Fibroblast of villous mesenchyme (primary cell): ENCODE measurements around the gene OR51F2. TPM values are rescaled to one million over a fixed set of nuclear protein-coding genes. Genes with fewer than 3 reads are reported as not detected.
"Not testable (repeated sequence)": the region's sequence is repeated elsewhere in the genome, so short reads cannot be mapped to it uniquely, and the experiment has no call there.

Source experiments
- DNase-seq: peaks from one replicate; pipeline ENCODE4 v3.0.0-alpha.2; 2010; ENCODE audit warnings: low read depth
- H3K4me3 ChIP-seq: 2 replicates; pipeline ENCODE4 v1.5.1; 2011; ENCODE audit warnings: low read depth, mild to moderate bottlenecking, low read length
- total RNA-seq: library from RNA; depleted of rRNA; stranded (reverse); fragments of >200 nt; gene quantifications from 2 replicates; pipeline ENCODE4 v1.2.3, GENCODE V29; 2012
- TF ChIP-seq, protein P1 (sequence below): IDR thresholded peaks from 2 replicates; pipeline ENCODE4 v1.5.1; 2012; ENCODE audit warnings: low read depth, mild to moderate bottlenecking, low read length; ENCODE audit not compliant: insufficient read depth

The OR51F2 gene, protein sequence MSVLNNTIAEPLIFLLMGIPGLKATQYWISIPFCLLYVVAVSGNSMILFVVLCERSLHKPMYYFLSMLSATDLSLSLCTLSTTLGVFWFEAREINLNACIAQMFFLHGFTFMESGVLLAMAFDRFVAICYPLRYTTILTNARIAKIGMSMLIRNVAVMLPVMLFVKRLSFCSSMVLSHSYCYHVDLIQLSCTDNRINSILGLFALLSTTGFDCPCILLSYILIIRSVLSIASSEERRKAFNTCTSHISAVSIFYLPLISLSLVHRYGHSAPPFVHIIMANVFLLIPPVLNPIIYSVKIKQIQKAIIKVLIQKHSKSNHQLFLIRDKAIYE
- not detected in 2 replicates for total RNA-seq

DNA sequence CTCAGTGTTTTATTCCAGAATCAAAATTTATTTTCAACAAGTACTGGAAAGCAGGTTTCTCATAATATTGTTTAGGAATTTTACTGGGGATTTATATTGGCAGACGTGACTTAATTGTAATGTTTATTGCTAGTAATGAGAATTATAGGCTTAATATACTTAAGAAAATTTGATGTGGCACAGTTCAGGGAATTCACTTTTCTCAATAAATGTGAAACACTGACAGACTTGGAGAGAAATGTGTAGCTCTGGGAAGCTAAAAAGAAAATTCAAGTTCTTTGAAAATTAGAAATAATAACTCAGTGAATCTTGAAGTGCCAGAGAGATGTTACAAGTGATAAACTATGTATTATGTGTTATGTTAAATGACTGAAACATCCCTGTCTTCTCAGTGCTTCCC lies at the start of gene OR51F2:
OR51F2 (plus strand) TSS at position 301 of the 400 bp plus-strand sequence. CDS start 101 bp downstream, outside the sequence.
- TF ChIP-seq, protein P1, sequence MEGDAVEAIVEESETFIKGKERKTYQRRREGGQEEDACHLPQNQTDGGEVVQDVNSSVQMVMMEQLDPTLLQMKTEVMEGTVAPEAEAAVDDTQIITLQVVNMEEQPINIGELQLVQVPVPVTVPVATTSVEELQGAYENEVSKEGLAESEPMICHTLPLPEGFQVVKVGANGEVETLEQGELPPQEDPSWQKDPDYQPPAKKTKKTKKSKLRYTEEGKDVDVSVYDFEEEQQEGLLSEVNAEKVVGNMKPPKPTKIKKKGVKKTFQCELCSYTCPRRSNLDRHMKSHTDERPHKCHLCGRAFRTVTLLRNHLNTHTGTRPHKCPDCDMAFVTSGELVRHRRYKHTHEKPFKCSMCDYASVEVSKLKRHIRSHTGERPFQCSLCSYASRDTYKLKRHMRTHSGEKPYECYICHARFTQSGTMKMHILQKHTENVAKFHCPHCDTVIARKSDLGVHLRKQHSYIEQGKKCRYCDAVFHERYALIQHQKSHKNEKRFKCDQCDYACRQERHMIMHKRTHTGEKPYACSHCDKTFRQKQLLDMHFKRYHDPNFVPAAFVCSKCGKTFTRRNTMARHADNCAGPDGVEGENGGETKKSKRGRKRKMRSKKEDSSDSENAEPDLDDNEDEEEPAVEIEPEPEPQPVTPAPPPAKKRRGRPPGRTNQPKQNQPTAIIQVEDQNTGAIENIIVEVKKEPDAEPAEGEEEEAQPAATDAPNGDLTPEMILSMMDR: no peak
- no peak for DNase-seq
- no peak within 1 kb of the TSS for H3K4me3 ChIP-seq

DNA sequence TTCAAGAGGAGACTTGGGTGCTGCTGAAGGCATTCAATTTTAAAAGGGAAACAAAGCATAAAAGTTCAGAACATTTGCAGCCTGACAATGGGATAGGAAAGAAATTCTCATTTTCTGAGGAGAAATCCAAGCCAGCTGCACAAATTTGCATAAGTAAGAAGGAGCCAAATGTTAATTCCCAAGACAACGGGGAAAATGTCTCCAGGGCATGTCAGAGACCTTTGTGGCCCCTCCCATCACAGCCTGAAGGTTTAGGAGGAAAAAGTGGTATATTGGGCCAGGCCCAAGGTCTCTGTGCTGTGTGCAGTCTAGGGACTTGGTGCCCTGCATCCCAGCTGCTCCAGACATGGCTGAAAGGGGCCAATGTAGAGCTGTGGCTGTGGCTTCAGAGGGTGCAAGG lies 38.7 kb upstream of the OR51F2 start:
- no peak overlapping the region for H3K4me3 ChIP-seq
- no peak for DNase-seq
- TF ChIP-seq, protein P1: no peak

DNA sequence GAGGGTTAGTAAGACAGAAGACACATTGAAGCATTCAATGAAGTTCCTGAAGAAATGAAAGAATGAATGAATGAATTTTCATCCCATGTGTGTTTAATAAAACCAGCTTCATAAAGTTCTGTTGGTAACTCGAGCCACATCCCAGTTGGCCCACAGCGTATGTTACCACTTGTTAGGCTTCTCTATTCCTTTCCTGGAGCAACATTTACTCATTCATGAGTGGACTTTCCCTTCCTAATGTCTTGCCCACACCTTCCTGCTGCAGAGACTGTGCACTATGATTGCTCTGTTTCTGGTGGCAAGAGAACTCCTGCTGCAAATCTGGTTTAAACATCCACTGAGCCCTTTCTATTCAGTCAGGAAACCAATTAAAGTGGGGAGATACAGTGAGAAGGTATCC lies 23.9 kb upstream of the OR51F2 start:
- no peak overlapping the region for H3K4me3 ChIP-seq
- DNase-seq: no peak
- TF ChIP-seq, protein P1: no peak

DNA sequence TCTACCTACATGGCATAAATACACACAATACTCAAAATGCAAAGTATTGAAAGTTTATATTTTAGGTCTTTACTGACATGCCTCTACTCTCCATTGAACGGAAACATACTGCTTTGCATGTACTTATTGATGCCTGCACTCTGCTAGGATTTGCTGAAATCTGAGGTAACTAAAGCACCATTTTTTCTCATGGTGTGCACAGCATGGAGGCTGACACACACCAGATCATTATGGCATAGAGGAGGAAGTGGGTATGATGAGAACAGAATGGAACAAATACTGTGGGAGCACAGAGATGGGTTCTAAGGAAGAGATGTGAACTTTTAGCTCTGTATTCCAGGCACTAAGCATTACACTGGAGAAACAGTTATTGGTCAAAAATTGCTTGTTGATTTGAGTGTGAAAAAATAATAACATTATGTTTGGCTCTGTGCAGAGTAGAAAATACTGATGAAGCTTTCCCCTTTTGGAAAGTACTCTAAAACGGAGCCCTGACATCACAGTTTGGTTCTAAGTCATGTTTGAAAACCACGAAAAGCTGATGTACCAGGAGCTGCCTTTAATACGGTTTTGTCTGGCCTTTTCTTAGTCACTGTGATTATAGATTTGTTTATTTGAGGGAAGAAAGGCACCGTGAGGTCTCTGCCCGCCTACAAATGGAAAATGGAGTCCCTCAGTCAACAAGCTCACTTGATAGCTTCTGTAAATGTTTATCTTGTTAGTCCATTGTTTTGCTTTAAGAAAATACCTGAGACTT lies 22.5 kb upstream of the OR51F2 start:
- DNase-seq: no peak
- no peak overlapping the region for H3K4me3 ChIP-seq
- TF ChIP-seq, protein P1: no peak

DNA sequence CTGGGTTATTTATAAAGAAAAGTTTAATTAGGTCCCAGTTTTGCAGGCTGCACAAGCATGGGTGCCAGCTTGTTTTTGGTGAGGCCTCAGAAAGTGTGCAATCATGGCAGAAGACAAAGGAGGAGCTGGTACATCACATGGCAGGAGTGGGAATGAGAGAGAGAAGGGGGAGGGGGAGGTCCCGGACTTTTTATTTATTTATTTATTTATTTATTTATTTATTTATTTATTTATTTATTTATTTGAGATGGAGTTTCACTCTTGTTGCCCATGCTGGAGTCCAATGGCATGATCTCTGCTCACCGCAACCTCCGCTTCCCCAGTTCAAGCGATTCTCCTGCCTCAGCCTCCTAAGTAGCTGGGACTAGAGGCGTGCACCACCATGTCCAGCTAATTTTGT lies 19.8 kb upstream of the OR51F2 start:
- H3K4me3 ChIP-seq, DNase-seq: not testable (repeated sequence)

DNA sequence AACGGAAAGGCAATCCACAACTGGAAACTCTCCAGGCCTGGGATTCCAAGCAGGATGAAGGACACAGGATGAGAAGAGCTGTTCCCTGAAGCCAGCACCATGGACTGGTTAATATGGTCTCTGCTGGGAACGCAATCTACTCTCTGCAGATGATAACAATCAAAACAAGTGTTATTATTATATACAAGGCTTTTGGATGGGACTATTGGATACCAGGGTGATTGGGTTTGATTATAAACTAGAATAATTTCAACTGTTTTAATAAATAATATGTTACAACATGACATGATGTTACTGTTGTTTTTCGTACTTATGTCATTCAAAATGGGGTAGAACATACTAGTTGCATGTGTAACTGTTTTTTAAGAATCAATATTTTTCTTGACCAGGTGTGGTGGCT lies 16.8 kb upstream of the OR51F2 start, which contains the start of gene OR52R1:
OR52R1 (minus strand) TSS at position 101 of the 400 bp plus-strand sequence; CDS start at position 101, 0 bp downstream.
- no peak for DNase-seq
- TF ChIP-seq, protein P1: no peak
- no peak within 1 kb of the TSS for H3K4me3 ChIP-seq

DNA sequence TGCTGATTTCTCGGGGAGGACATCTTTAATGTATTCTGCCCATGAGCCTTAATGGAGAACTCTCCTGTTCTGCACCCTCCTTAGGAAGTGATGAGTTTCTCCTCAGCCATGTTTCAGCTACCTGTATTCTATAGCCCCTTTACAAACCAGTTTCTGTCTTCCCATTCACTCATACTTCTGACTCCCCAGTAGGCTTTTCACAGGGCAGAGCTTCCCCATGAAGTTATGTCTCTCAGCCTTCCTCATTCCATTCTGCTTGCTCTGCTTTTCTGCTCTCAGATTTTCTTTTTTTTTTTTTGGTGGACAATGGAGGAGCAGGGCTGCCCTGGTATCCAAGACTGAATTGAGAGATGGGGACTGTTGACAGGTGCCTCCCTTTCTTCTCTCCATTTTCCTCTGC lies 12.6 kb upstream of the OR51F2 start:
- no peak overlapping the region for H3K4me3 ChIP-seq
- TF ChIP-seq, protein P1: no peak
- DNase-seq: no peak
